DOHH2 (cell line): ENCODE measurements around the gene TMEM106C.

ENCODE experiments used
- EZH2phosphoT487 ChIP-seq: fragments of 200-600 bp; sonication (generic); IDR thresholded peaks from 2 replicates; pipeline ENCODE4 v1.6.1; 2017; ENCODE audit warnings: borderline replicate concordance, mild to moderate bottlenecking, antibody characterized with exemption, low read length, moderate library complexity, mixed read lengths
- TF ChIP-seq, protein P1 (sequence below): fragments of 200-600 bp; sonication (generic); IDR thresholded peaks from one replicate; pipeline ENCODE4 v1.5.1; 2014; ENCODE audit warnings: antibody characterized with exemption, mild to moderate bottlenecking, low read depth, low read length; ENCODE audit not compliant: poor library complexity, severe bottlenecking

DNA sequence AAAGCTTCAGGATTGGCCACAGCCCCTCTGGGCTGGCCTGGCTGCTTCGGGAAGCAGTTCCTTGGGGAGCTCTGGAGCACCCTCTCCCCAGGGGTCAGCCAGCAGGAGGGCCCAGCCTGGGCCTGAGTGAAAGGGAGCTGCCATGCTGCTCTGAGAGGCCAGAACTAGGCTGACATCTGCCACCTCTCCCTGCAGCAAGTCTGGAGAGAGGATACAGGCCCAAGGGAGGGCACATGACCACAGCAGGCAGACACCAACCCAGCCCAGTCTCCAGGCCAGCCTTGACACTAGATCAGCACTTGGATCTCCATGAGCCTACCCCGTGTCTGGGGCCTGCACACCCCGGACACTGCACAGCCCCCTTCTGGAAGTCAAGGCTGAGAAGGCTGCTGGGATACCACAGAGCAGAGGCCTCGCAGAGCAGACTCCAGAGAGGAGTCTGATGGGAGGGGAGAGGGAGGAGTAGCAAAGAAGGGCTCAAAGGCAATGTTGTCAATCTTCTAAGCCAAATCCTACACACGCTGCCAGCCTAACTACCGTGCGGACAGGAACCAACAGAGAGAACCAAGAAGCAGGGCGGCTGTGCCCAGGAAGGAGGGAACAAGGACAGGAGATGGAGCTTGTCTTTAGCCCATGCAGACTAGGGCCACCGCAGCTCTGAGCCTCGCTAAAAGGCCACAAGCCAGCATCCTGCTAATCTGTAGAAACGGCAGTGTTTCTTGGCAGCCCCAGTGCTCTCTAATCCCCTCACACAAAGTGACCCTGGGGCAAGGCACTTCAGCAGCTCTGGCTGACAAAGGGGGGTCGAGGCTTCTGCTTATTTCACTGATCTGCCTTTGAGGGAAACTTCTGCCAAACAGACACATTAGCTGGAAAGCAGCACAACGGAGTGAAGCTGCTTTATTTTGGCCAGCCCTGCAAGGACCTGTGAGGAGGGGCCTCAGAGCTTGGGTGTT lies 28.0 kb downstream of the TMEM106C start:
- TF ChIP-seq, protein P1, sequence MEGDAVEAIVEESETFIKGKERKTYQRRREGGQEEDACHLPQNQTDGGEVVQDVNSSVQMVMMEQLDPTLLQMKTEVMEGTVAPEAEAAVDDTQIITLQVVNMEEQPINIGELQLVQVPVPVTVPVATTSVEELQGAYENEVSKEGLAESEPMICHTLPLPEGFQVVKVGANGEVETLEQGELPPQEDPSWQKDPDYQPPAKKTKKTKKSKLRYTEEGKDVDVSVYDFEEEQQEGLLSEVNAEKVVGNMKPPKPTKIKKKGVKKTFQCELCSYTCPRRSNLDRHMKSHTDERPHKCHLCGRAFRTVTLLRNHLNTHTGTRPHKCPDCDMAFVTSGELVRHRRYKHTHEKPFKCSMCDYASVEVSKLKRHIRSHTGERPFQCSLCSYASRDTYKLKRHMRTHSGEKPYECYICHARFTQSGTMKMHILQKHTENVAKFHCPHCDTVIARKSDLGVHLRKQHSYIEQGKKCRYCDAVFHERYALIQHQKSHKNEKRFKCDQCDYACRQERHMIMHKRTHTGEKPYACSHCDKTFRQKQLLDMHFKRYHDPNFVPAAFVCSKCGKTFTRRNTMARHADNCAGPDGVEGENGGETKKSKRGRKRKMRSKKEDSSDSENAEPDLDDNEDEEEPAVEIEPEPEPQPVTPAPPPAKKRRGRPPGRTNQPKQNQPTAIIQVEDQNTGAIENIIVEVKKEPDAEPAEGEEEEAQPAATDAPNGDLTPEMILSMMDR: no peak
- no peak for TF ChIP-seq EZH2phosphoT487
